WI38 (cell line): Measurements from ENCODE around the gene ZMAT3.
"Not testable (repeated sequence)": the region's sequence is repeated elsewhere in the genome, so short reads cannot be mapped to it uniquely, and the experiment has no call there.

Experiments
- H3K4me3 ChIP-seq: 2 replicates; pipeline ENCODE4 v1.5.1; 2011; ENCODE audit warnings: low read depth, mild to moderate bottlenecking, control low read depth, low read length
- TF ChIP-seq, protein P1 (sequence below): IDR thresholded peaks from 2 replicates; pipeline ENCODE4 v1.5.1; 2012; ENCODE audit warnings: low read depth, mild to moderate bottlenecking, control low read depth, low read length

The ZMAT3 gene

DNA sequence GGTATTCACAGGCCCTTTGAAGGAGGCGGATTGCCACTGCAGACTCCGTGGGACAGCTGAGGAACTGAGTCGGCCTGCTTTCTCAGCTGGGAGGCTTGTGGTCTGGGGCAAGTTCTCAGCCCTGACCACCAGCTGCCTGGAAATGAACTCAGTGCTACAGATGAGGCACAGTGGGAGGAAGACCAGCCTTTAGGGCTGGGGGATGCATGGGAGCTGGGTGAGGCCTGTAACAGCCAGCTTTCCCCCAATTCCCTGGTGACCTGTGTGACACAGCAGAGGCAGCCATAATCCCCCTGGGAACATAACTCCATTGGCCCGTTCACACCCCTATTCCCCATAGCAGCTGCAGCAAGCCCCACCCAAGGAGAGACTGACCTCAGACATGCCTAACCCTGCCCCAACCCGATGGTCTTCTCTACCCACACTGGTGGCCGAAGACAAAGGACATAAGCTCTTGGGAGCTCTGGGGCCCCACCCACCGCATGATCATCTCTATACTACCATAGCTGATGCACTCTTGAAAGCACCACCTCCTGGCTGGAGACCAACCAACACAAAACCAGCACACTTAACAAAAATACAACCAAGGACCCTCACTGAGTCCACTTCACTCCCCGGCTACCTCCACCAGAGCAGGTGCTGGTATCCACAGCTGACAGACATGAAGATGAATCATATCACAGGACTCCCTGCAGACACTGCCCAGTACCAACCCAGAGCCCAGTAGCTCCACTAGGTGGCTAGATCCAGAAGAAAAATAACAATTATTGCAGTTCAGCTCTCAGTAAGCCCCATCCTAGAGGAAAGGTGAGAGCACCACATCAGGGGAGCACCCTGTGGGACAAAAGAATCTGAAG is 24.9 kb downstream of the ZMAT3 start:
- H3K4me3 ChIP-seq, result no peak overlapping the region
- TF ChIP-seq, protein P1, sequence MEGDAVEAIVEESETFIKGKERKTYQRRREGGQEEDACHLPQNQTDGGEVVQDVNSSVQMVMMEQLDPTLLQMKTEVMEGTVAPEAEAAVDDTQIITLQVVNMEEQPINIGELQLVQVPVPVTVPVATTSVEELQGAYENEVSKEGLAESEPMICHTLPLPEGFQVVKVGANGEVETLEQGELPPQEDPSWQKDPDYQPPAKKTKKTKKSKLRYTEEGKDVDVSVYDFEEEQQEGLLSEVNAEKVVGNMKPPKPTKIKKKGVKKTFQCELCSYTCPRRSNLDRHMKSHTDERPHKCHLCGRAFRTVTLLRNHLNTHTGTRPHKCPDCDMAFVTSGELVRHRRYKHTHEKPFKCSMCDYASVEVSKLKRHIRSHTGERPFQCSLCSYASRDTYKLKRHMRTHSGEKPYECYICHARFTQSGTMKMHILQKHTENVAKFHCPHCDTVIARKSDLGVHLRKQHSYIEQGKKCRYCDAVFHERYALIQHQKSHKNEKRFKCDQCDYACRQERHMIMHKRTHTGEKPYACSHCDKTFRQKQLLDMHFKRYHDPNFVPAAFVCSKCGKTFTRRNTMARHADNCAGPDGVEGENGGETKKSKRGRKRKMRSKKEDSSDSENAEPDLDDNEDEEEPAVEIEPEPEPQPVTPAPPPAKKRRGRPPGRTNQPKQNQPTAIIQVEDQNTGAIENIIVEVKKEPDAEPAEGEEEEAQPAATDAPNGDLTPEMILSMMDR, result no peak

DNA sequence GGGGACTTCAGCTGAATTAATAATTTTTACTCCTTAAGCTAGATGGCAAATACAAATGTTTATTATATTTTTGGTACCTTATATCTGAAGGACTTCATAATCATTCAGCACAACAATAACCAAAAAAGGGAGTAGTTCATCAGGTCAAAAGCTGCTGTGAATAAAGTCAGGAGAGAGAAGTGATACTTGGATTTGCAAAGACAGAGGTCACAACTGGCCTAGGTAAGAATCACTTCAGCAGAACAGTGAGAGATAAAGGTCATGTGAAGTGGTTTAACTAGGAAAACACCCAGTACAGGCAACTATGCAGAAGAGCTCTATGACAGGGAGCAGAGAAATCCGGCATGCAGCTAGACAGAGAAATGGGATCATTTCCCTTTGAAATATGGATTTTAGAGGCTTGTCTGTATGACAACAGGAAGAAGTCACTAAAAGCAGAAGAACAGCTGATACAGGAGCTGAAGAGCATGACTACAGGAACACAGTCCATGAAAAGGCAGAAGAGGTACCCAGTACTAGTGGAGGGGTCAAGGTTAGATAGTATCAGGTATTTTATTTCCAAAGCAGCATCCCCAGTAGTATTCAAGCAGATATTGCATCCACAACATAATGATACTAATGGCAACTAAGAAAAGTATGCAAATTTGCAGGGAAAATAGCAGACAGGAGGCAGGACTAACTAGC is 25.7 kb downstream of the ZMAT3 start:
- H3K4me3 ChIP-seq, result no peak overlapping the region
- TF ChIP-seq, protein P1, result no peak

DNA sequence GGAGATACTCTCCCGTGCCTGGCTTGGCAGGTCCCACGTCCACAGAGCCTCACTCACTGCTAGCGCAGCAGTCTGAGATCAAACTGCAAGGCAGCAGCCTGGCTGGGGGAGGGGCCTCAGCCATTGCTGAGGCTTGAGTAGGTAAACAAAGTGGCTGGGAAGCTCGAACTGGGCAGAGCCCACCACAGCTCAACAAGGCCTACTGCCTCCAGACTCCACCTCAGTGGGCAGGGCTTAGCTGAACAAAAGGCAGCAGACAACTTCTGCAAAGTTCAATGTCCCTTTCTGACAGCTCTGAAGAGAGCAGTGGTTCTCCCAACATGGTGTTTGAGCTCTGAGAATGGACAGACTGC is 32.7 kb downstream of the ZMAT3 start:
- not testable (repeated sequence) for H3K4me3 ChIP-seq

DNA sequence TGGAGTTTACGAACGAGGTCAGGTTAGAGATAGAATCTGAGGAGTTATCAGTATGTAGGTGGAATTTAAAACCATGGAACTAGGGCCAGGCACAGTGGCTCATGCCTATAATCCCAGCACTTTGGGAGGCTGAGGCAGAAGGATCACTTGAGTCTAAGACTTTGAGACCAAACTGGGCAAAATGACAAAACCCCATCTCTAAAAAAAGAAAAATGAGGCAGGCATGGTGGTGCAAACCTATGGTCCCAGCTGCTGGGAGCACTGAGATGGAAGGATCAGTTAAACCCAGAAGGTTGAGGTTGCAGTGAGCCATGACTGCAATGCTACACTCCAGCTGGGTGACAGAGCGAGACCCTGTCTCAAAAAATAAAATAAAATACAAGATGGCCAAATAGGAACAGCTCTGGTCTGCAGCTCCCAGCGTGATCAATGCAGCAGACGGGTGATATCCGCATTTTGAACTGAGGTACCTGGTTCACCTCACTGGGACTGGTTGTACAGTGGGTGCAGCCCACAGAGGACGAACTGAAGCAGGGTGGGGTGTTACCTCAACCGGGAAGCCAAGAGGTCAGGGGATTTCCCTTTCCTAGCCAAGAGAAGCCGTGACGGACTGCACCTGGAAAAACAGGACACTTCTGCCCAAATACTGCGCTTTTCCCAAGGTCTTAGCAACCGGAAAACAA is 33.3 kb downstream of the ZMAT3 start:
- TF ChIP-seq, protein P1, result no peak
- H3K4me3 ChIP-seq, result no peak overlapping the region

DNA sequence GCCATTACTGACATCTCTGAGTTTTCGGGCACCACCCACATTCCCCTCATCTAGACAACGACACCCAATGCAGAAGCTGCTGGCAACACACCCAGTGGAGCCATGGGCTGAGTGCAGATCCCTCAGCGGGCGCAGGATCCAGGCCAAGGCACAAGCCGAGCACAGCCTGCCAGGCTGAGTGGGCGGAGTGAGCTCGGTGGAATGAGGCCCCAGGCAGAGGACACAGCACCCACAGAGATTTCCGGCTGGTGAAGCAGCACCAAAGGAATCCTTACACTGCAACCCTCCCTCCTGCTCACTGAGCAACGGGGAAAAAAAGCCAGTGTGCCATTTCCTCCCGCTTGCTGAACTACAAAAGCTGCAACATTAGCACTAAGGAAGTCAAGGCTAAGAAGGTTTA is 34.3 kb downstream of the ZMAT3 start:
- H3K4me3 ChIP-seq, result no peak overlapping the region
- TF ChIP-seq, protein P1, result no peak

DNA sequence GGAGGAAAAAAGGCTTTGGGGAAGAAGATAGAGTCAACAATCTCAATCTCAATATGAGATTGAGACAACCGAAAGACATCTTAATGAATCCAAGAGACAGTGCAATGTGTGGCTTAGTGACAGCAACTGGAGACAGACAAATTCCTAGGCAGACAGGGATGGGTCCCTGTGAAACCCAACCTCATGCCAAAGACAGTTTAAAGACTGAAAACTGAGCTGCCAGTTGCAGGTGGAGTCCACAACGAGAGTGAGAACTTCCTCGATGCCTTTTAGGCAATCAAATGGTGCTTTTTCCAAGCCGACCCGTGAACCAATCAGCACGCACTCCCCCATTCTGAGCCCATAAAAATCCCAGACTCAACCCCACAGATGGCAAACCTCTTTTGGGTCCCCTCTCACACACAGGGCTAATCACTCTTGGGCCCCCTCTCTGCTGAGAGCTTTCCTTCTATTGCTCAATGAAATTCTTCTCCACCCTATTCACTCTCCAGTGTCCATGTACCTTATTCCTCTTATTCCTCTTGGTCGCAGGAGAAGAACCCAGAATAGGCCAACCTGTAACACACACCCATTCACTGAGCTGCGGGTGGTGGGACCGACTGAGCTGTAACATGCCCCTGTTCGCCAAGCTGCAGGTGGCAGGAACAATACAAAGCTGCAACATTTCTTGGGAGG is 34.8 kb downstream of the ZMAT3 start:
- H3K4me3 ChIP-seq, result no peak overlapping the region

DNA sequence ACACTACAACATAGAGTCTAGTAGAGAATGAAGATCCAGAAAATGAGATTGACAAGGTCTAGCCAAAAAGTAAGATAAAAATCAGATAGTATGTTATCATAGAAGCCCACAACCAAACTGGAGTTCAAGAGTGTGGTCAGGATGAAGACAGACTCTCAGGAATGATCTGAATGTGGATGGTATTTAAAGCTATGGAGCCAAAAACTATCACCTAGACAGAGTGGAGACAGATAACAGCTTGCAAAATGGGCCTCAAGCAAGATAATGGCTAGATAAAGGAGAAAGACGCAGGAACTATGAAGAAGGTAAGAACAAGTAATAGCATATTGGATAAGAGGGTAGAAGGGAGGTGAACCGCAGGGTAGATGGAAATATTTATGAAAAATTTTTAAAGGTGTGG is 35.4 kb downstream of the ZMAT3 start:
- H3K4me3 ChIP-seq, result no peak overlapping the region
- TF ChIP-seq, protein P1, result no peak

More for the DNA sequence above, 34.8 kb downstream of the ZMAT3 start:
- TF ChIP-seq, protein P1, result no peak
